ENCODE results near the gene SYNPR.

Gene SYNPR

DNA sequence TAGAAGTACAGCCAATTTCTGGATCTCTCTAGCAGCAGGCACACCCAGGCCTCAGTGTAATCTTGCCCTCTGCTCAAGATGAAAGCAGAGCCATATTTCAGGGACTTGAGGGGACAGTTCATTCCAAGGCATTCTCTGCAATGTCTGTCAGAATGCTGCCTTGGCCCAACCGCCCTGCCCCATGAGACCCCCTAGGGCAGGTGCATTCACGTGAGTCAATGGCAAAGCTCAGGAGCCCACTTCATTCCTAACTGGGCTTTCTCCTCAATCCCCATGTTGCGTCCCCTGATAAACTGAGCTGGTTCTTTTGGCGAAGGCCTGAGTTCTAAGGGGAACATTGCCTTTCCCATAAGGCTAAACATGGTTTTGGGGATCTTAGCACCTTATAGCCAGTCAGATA lies 383.9 kb downstream of the SYNPR start:
- no peak for DNase-seq (ENCODE audit: low read depth, low spot score)
- H3K27ac ChIP-seq: no peak overlapping the region

- no peak for DNase-seq (ENCODE audit: low read depth, low spot score)
Observed at GRCh38 chr3:63662500-63662899, 384.4 kb downstream of the SYNPR start.

More at GRCh38 chr3:63662500-63662899, 384.4 kb downstream of the SYNPR start:
- no peak overlapping the region for H3K27ac ChIP-seq

All from epithelial cell of prostate (primary cell).